Astrocyte (in vitro differentiated cells and primary cell): ENCODE results near the gene SURF1. TPM values are rescaled to one million over a fixed set of nuclear protein-coding genes. Genes with fewer than 3 reads are reported as not detected.
A peak's percentile ranks its signal among the peaks of the same experiment; 100 is the strongest.
"Not testable (repeated sequence)": the region's sequence is repeated elsewhere in the genome, so short reads cannot be mapped to it uniquely, and the experiment has no call there.

ENCODE experiments used
- DNase-seq: peaks from one replicate; pipeline ENCODE4 v3.0.0-alpha.2; 2010; ENCODE audit warnings: low read depth
- FAIRE-seq: peaks from 2 replicates; lab custom pipeline; 2011; peaks lifted over from hg19 to GRCh38; lab: Jason Lieb, UNC
- H2AFZ ChIP-seq: 2 replicates; pipeline ENCODE4 v1.6.0; 2012; ENCODE audit warnings: low read depth, low read length, inconsistent platforms
- H3K27ac ChIP-seq: 2 replicates; pipeline ENCODE4 v1.5.1; 2011; ENCODE audit warnings: low read depth, low read length, inconsistent platforms
- H3K27me3 ChIP-seq: 2 replicates; pipeline ENCODE4 v1.6.0; 2011; ENCODE audit warnings: low read length, inconsistent platforms; ENCODE audit not compliant: insufficient read depth
- H3K36me3 ChIP-seq: 2 replicates; pipeline ENCODE4 v1.5.1; 2011; ENCODE audit warnings: low read length, inconsistent platforms; ENCODE audit not compliant: insufficient read depth
- H3K4me1 ChIP-seq: 2 replicates; pipeline ENCODE4 v1.5.1; 2011; ENCODE audit warnings: low read length, inconsistent platforms; ENCODE audit not compliant: insufficient read depth
- H3K4me2 ChIP-seq: 2 replicates; pipeline ENCODE4 v1.6.0; 2012; ENCODE audit warnings: low read length, inconsistent platforms
- H3K4me3 ChIP-seq: 2 replicates; pipeline ENCODE4 v1.5.1; 2011; ENCODE audit warnings: low read depth, mild to moderate bottlenecking, low read length, inconsistent platforms; ENCODE audit not compliant: insufficient read depth
- H3K79me2 ChIP-seq: 2 replicates; pipeline ENCODE4 v1.6.0; 2012; ENCODE audit warnings: mild to moderate bottlenecking, low read length, inconsistent platforms; ENCODE audit not compliant: insufficient read depth
- H3K9ac ChIP-seq: 2 replicates; pipeline ENCODE4 v1.6.0; 2012; ENCODE audit warnings: mild to moderate bottlenecking, low read length, inconsistent platforms
- H3K9me3 ChIP-seq: 2 replicates; pipeline ENCODE4 v1.5.1; 2012; ENCODE audit warnings: low read depth, mild to moderate bottlenecking, low read length, inconsistent platforms; ENCODE audit not compliant: insufficient read depth
- H4K20me1 ChIP-seq: 2 replicates; pipeline ENCODE4 v1.6.0; 2012; ENCODE audit warnings: low read length, inconsistent platforms; ENCODE audit not compliant: insufficient read depth
- H3K27ac Mint-ChIP-seq: one replicate; pipeline ENCODE4 v1.8.0; 2021; ENCODE audit warnings: mild to moderate bottlenecking, mixed read lengths; ENCODE audit not compliant: unreplicated experiment
- H3K27me3 Mint-ChIP-seq: one replicate; pipeline ENCODE4 v1.8.0; 2021; ENCODE audit warnings: low read depth, mixed read lengths; ENCODE audit not compliant: unreplicated experiment
- H3K36me3 Mint-ChIP-seq: one replicate; pipeline ENCODE4 v1.8.0; 2021; ENCODE audit warnings: low read depth, mixed read lengths; ENCODE audit not compliant: unreplicated experiment
- H3K4me1 Mint-ChIP-seq: one replicate; pipeline ENCODE4 v1.8.0; 2021; ENCODE audit warnings: low read depth, mixed read lengths; ENCODE audit not compliant: unreplicated experiment
- H3K4me3 Mint-ChIP-seq: one replicate; pipeline ENCODE4 v1.8.0; 2021; ENCODE audit warnings: mild to moderate bottlenecking, moderate library complexity, mixed read lengths; ENCODE audit not compliant: unreplicated experiment
- H3K9me3 Mint-ChIP-seq: one replicate; pipeline ENCODE4 v1.8.0; 2021; ENCODE audit warnings: mild to moderate bottlenecking, mixed read lengths; ENCODE audit not compliant: unreplicated experiment
- EZH2 ChIP-seq: IDR thresholded peaks from 2 replicates; pipeline ENCODE4 v1.6.1; 2012; ENCODE audit warnings: mild to moderate bottlenecking, low read length, inconsistent platforms; ENCODE audit not compliant: insufficient read depth
- total RNA-seq: library from RNA; stranded (reverse); gene quantifications from 2 replicates; pipeline ENCODE4 v1.2.1, GENCODE V29; 2021
- TF ChIP-seq, protein P1 (sequence below): IDR thresholded peaks from 2 replicates; pipeline ENCODE4 v1.5.1; 2011; ENCODE audit warnings: low read depth, mild to moderate bottlenecking, inconsistent platforms, low read length, moderate library complexity; ENCODE audit not compliant: insufficient read depth

The SURF1 gene
- total RNA-seq, 1 donor from 2014 or later, result 35.9 TPM

DNA sequence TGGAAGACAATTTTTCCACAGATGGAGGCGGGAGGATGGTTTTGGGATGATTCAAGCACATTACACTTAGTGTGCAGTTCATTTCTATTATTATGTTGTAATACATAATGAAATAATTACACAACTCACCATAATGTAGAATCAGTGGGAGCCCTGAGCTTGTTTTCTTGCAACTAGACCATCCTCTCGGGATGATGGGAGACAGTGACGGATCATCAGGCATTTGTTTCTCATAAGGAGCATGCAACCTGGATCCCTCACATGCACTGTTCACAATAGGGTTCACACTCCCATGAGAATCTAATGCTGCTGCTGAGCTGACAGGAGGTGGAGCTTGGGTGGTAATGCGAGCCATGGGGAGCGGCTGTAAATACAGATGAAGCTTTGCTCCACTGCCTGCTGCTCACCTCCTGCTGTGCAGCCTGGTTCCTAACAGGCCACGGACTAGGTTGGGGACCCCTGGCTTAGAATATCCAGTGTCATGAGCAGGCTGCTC, 21.5 kb upstream of the SURF1 start:
- Mint-ChIP-seq H3K27me3 (no peaks in the 10 kb centered on the region), H3K27ac (no peak overlapping the region), H3K9me3 (peaks cover 1% of the 10 kb centered on the region), H3K4me3 (peak overlapping the region; percentile 76), H3K36me3 (peaks cover 1% of the 10 kb centered on the region), H3K4me1 (peaks cover 8% of the 10 kb centered on the region)
- no peak overlapping the region for H2AFZ ChIP-seq
- no peak overlapping the region for H3K4me3 ChIP-seq
- no peak for DNase-seq
- peaks cover 26% of the 10 kb centered on the region for H4K20me1 ChIP-seq
- no peak for FAIRE-seq
- no peaks in the 10 kb centered on the region for H3K9me3 ChIP-seq
- no peaks in the 10 kb centered on the region for H3K27me3 ChIP-seq
- no peak for TF ChIP-seq EZH2
- TF ChIP-seq, protein P1, sequence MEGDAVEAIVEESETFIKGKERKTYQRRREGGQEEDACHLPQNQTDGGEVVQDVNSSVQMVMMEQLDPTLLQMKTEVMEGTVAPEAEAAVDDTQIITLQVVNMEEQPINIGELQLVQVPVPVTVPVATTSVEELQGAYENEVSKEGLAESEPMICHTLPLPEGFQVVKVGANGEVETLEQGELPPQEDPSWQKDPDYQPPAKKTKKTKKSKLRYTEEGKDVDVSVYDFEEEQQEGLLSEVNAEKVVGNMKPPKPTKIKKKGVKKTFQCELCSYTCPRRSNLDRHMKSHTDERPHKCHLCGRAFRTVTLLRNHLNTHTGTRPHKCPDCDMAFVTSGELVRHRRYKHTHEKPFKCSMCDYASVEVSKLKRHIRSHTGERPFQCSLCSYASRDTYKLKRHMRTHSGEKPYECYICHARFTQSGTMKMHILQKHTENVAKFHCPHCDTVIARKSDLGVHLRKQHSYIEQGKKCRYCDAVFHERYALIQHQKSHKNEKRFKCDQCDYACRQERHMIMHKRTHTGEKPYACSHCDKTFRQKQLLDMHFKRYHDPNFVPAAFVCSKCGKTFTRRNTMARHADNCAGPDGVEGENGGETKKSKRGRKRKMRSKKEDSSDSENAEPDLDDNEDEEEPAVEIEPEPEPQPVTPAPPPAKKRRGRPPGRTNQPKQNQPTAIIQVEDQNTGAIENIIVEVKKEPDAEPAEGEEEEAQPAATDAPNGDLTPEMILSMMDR, result no peak
- peaks cover 4% of the 10 kb centered on the region for H3K36me3 ChIP-seq
- H3K4me1 ChIP-seq, result peaks cover 11% of the 10 kb centered on the region
- peaks cover 31% of the 10 kb centered on the region for H3K79me2 ChIP-seq
- no peak overlapping the region for H3K9ac ChIP-seq
- H3K4me2 ChIP-seq, result no peak overlapping the region
- no peak overlapping the region for H3K27ac ChIP-seq

- Histone ChIP-seq H4K20me1 (peaks cover 31% of the 10 kb centered on the region), H3K4me1 (peaks cover 16% of the 10 kb centered on the region), H3K79me2 (peaks cover 36% of the 10 kb centered on the region)
- H3K36me3 ChIP-seq, H3K27ac ChIP-seq, H3K4me3 ChIP-seq, H3K27me3 ChIP-seq, H3K9ac ChIP-seq, H3K9me3 ChIP-seq, H3K4me2 ChIP-seq, FAIRE-seq, H3K27me3 Mint-ChIP-seq, H2AFZ ChIP-seq, DNase-seq, H3K9me3 Mint-ChIP-seq, H3K27ac Mint-ChIP-seq, H3K36me3 Mint-ChIP-seq: not testable (repeated sequence)
- peaks cover 13% of the 10 kb centered on the region for H3K4me1 Mint-ChIP-seq
- peak overlapping the region; percentile 76 for H3K4me3 Mint-ChIP-seq
Observed at GRCh38 chr9:133377280-133377679, 21.0 kb upstream of the SURF1 start.

GRCh38 chr9:133375724-133376654, 19.7 kb upstream of the SURF1 start, which contains the start of the genes STKLD1 and SURF4:
Gene STKLD1, plus strand, starts transcription at chr9:133376366. Its CDS starts 108 bp downstream, at chr9:133376474.
Gene SURF4, minus strand, starts transcription at chr9:133376060. Its CDS starts 91 bp downstream, at chr9:133375969.
- Mint-ChIP-seq H3K36me3 (peaks cover 3% of the 10 kb centered on the region), H3K27me3 (no peaks in the 10 kb centered on the region), H3K27ac (peak within 1 kb of the TSS; percentile 99), H3K9me3 (no peaks in the 10 kb centered on the region), H3K4me3 (peak within 1 kb of the TSS; percentile 99), H3K4me1 (peaks cover 25% of the 10 kb centered on the region)
- H3K79me2 ChIP-seq, result peaks cover 49% of the 10 kb centered on the region
- peaks cover 15% of the 10 kb centered on the region for H3K36me3 ChIP-seq
- DNase-seq, result peak; percentile 90
- H4K20me1 ChIP-seq, result peaks cover 44% of the 10 kb centered on the region
- H3K27me3 ChIP-seq, result no peaks in the 10 kb centered on the region
- peak within 1 kb of the TSS; percentile 91 for H2AFZ ChIP-seq
- peaks cover 29% of the 10 kb centered on the region for H3K4me1 ChIP-seq
- H3K4me3 ChIP-seq, result peak within 1 kb of the TSS; percentile 83
- TF ChIP-seq, protein P1, result no peak
- no peak for TF ChIP-seq EZH2
- no peak for FAIRE-seq
- peak within 1 kb of the TSS; percentile 92 for H3K27ac ChIP-seq
- H3K4me2 ChIP-seq, result peak within 1 kb of the TSS; percentile 91
- peak within 1 kb of the TSS; percentile 99 for H3K9ac ChIP-seq
- no peaks in the 10 kb centered on the region for H3K9me3 ChIP-seq
